Glomerular visceral epithelial cell (primary cell): ENCODE data around the gene GPAT3.

Experiments used
- DNase-seq: peaks from one replicate; pipeline ENCODE4 v3.0.0-alpha.2; 2016; ENCODE audit errors: extremely low spot score

Gene GPAT3

DNA sequence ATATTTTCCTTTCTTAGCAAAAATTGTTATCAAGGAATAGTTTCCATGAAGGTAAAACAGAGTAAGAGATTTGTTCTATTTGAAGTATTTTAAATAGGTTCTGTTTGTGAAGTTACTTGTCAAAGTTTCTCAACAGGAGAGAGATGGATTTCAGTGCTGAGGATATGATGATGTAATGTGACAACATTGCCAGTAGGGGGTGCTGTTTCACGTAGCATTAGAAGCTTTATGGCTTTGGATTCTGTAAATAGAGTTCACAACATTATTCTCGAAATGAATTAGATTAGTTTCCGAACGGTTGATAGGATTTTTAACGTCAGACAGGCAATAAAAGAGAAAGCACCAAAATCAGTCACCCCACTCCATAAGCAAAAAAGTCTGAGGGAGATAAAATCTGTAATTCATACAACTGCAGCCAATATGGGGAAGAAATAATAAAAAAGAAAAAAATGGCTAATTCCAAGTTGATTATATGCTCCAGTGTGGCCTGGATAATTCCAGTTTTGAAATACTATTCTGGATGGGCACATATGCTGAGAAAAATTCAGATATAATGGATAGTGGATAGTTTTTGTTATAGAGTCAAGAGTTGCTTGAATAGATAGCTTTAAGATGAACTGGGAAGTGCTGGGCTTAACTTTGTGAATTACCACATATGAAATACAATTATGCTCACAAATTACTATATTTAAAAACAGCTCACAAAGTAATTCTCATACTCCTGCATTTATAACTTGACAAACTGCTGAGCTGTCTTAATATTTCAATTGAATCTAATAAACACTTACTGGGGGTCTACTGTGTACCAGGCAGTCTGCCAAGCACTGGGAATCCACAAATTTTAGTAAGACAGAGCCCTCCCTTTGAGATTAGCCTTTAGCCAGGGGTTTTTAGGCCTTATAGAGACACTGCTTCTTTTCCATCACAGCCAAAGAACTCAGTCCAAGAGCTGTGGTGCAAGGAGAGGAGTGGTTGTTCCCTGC lies 109.1 kb downstream of the GPAT3 start:
- DNase-seq = peak; percentile 67

- no peak for DNase-seq
These were observed 110.8 kb downstream of the GPAT3 start for GRCh38 chr4:83646538-83647239.

DNA sequence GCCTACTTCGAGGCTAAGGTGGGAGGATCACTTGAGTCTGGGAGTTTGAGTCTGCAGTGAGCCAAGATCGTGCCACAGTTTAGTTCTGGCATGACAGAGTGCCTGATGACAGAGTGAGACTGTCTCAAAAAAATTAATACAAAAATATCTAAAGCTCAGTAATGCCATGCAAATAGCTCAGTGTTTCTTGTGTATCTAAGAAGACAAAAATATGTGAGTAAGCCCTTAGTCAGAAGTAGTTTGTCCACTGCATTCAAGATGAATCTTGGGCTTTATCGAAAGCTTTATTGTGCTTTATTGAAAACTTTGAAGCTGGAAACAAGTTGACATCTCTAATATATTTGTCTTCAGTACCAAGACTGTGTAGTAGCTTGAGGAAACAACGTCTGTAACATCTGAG lies 115.9 kb downstream of the GPAT3 start:
- no peak for DNase-seq
